ENCODE results near the gene DPP6. TPM values are rescaled to one million over a fixed set of nuclear protein-coding genes. Genes with fewer than 3 reads are reported as not detected.

The DPP6 gene
- total RNA-seq, 4 donors from 2014 or later = 1.5 to 2.9 TPM; not detected in 2

DNA sequence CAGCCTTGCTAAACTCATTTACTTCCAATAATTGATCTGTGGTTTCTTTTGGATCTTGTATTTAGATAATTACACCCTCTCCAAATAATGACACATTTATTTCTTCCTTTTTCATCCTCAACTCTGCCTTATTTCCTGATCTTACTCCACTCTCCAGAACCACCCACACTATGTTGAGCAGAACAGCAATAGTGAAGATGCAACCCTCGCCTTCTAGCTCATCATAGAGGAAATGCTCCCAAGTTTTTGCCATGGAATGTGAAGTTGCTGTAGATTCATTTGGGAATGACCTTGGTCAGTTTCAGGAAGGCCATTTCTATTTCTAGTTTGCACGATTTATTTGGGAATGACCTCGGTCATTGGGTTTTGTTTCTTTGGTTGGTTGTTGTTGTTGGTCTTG is 636.8 kb downstream of the DPP6 start:
- no peaks in the 10 kb centered on the region for H3K9me3 ChIP-seq
- H3K4me3 ChIP-seq = no peak overlapping the region
- H3K27me3 ChIP-seq = no peaks in the 10 kb centered on the region
- no peak for DNase-seq
- H3K27ac ChIP-seq = no peak overlapping the region
- H3K36me3 ChIP-seq = no peaks in the 10 kb centered on the region
- no peaks in the 10 kb centered on the region for H3K4me1 ChIP-seq
- TF ChIP-seq, protein P1, sequence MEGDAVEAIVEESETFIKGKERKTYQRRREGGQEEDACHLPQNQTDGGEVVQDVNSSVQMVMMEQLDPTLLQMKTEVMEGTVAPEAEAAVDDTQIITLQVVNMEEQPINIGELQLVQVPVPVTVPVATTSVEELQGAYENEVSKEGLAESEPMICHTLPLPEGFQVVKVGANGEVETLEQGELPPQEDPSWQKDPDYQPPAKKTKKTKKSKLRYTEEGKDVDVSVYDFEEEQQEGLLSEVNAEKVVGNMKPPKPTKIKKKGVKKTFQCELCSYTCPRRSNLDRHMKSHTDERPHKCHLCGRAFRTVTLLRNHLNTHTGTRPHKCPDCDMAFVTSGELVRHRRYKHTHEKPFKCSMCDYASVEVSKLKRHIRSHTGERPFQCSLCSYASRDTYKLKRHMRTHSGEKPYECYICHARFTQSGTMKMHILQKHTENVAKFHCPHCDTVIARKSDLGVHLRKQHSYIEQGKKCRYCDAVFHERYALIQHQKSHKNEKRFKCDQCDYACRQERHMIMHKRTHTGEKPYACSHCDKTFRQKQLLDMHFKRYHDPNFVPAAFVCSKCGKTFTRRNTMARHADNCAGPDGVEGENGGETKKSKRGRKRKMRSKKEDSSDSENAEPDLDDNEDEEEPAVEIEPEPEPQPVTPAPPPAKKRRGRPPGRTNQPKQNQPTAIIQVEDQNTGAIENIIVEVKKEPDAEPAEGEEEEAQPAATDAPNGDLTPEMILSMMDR (IDR thresholded peaks at IDR 0.05) = no peak
- TF ChIP-seq POLR2A (IDR thresholded peaks at IDR 0.05) = no peak

DNA sequence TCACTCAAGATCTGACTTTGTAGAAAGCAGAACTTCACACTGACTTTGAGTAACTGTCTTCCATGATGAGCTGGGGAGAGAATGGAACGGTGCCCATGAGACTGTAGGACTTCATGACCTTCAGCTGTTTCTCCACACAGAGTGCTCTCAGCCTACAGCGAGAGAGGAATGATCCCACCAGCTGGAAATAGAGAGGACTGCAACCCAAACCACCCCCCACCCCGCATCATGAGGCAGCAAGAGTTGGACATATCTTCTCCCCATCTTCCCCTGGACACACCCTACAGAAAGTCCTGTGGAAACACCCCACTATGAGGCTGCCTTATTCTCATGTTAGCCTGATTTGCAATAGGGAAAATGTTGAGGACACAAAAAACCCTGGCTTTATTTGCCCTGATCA is 638.2 kb downstream of the DPP6 start:
- H3K4me3 ChIP-seq = no peak overlapping the region
- H3K9me3 ChIP-seq = no peaks in the 10 kb centered on the region
- H3K4me1 ChIP-seq = no peaks in the 10 kb centered on the region
- H3K27me3 ChIP-seq = no peaks in the 10 kb centered on the region
- no peaks in the 10 kb centered on the region for H3K36me3 ChIP-seq
- DNase-seq = no peak
- H3K27ac ChIP-seq = no peak overlapping the region
- TF ChIP-seq, protein P1 (IDR thresholded peaks at IDR 0.05) = no peak
- no peak for TF ChIP-seq POLR2A (IDR thresholded peaks at IDR 0.05)

- Histone ChIP-seq H3K36me3 (no peaks in the 10 kb centered on the region), H3K4me3 (no peak overlapping the region), H3K4me1 (no peaks in the 10 kb centered on the region), H3K27me3 (no peaks in the 10 kb centered on the region), H3K9me3 (no peaks in the 10 kb centered on the region), H3K27ac (no peak overlapping the region)
- no peak for DNase-seq
- TF ChIP-seq, protein P1 (IDR thresholded peaks at IDR 0.05) = no peak
- no peak for TF ChIP-seq POLR2A (IDR thresholded peaks at IDR 0.05)
Observed at GRCh38 chr7:154693661-154694060, 641.5 kb downstream of the DPP6 start.

DNA sequence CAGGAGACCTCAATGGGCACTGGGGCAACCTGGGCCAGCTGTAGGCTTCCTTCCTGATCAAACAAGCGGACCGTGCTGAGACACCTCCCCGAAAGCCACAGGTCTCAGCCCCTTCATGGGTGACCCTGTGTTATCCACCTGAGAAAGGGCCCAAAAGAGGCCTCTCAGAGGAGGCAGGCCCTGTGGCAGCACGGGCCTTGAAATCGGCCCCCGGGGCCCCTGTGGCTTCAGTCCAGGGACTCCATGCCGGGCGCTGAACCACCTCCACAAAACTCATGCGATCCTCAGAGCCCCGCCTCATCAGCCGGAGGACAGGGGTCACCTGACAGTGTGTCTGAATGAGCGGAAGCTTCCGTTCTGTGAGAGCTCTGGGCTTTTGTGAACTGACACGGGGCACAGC is 643.6 kb downstream of the DPP6 start:
- Histone ChIP-seq H3K36me3 (no peaks in the 10 kb centered on the region), H3K4me3 (no peak overlapping the region), H3K27ac (no peak overlapping the region), H3K9me3 (no peaks in the 10 kb centered on the region), H3K27me3 (no peaks in the 10 kb centered on the region), H3K4me1 (no peaks in the 10 kb centered on the region)
- TF ChIP-seq, protein P1 (IDR thresholded peaks at IDR 0.05) = no peak
- no peak for TF ChIP-seq POLR2A (IDR thresholded peaks at IDR 0.05)
- DNase-seq = no peak

DNA sequence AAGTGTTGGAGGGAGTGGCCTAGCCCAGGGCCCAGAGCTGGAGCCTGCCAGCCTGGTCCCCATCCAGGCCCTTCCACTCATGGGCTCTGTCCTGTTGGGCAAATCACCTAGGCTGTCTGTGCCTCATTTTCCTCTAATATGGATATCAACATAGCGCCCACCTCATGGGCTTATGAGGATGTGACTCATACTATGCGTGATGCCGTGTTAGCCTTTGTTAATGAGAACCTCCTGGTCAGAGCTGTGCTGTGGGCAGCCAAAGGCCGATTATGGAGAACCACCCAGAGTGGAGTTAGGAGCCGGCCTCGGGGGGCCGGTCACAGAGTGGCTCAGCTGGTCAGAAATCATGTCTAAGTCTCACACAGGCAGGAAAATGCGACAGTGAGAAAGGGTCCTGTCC is 644.4 kb downstream of the DPP6 start:
- Histone ChIP-seq H3K36me3 (no peaks in the 10 kb centered on the region), H3K27me3 (no peaks in the 10 kb centered on the region), H3K4me3 (no peak overlapping the region), H3K27ac (no peak overlapping the region), H3K9me3 (no peaks in the 10 kb centered on the region), H3K4me1 (no peaks in the 10 kb centered on the region)
- TF ChIP-seq, protein P1 (IDR thresholded peaks at IDR 0.05) = no peak
- no peak for TF ChIP-seq POLR2A (IDR thresholded peaks at IDR 0.05)
- DNase-seq = no peak

GRCh38 chr7:154698726-154699291 is 646.6 kb downstream of the DPP6 start:
- Histone ChIP-seq H3K4me1 (no peaks in the 10 kb centered on the region), H3K27me3 (no peaks in the 10 kb centered on the region), H3K27ac (no peak overlapping the region), H3K4me3 (no peak overlapping the region), H3K9me3 (no peaks in the 10 kb centered on the region), H3K36me3 (no peaks in the 10 kb centered on the region)
- TF ChIP-seq, protein P1 (IDR thresholded peaks at IDR 0.05) = no peak
- TF ChIP-seq POLR2A (IDR thresholded peaks at IDR 0.05) = no peak
- DNase-seq = no peak

Data from Peyer's patch (tissue), 4 donors.